ENCODE measurements around the gene PTMA.

- TF ChIP-seq ZFP30 (CRISPR knock-in tag; IDR thresholded peaks at IDR 0.05) (no peak), ZC3H10 (CRISPR knock-in tag; IDR thresholded peaks at IDR 0.05) (no peak)
- TF ChIP-seq, protein P1, sequence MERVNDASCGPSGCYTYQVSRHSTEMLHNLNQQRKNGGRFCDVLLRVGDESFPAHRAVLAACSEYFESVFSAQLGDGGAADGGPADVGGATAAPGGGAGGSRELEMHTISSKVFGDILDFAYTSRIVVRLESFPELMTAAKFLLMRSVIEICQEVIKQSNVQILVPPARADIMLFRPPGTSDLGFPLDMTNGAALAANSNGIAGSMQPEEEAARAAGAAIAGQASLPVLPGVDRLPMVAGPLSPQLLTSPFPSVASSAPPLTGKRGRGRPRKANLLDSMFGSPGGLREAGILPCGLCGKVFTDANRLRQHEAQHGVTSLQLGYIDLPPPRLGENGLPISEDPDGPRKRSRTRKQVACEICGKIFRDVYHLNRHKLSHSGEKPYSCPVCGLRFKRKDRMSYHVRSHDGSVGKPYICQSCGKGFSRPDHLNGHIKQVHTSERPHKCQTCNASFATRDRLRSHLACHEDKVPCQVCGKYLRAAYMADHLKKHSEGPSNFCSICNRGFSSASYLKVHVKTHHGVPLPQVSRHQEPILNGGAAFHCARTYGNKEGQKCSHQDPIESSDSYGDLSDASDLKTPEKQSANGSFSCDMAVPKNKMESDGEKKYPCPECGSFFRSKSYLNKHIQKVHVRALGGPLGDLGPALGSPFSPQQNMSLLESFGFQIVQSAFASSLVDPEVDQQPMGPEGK (CRISPR knock-in tag; IDR thresholded peaks at IDR 0.05; ENCODE audit: borderline replicate concordance), result no peak
These were observed 12.1 kb downstream of the PTMA start for GRCh38 chr2:231720292-231720986.
